Amygdala (tissue), 56 donors: ENCODE results near the gene EFNB3.

Experiments
- DNase-seq, 56 donors: peaks; one replicate each; lab custom pipeline; 2025; lab: John Stamatoyannopoulos, UW

EFNB3 gene

GRCh38 chr17:7715936-7716886, 11.2 kb downstream of the EFNB3 start:
- DNase-seq: no peak

- DNase-seq: peak in 46 of 56 donors; percentile 34 to 87 (median 72)
These were observed 12.1 kb downstream of the EFNB3 start, which contains the start of gene DNAH2 for GRCh38 chr17:7716901-7717755. TSS of gene DNAH2 (plus strand) at chr17:7717744. CDS start at chr17:7719735, 1,991 bp downstream.

GRCh38 chr17:7717756-7718350, 12.9 kb downstream of the EFNB3 start:
- DNase-seq: peak in 8 of 56 donors; percentile 6 to 36 (median 19)

GRCh38 chr17:7719661-7720060, 14.7 kb downstream of the EFNB3 start:
- no peak for DNase-seq

- DNase-seq: peak in 1 of 56 donors; percentile 2
These were observed 15.1 kb downstream of the EFNB3 start for GRCh38 chr17:7720125-7720524.

GRCh38 chr17:7721612-7722011, 16.6 kb downstream of the EFNB3 start:
- no peak for DNase-seq

- DNase-seq: no peak
These were observed 22.9 kb downstream of the EFNB3 start for GRCh38 chr17:7727886-7728285.

- no peak for DNase-seq
These were observed 24.8 kb downstream of the EFNB3 start for GRCh38 chr17:7729816-7730215.

- DNase-seq: no peak
These were observed 28.1 kb downstream of the EFNB3 start for GRCh38 chr17:7732981-7733539.

- DNase-seq: no peak
These were observed 32.6 kb downstream of the EFNB3 start for GRCh38 chr17:7737601-7738000.

- DNase-seq: no peak
These were observed 34.7 kb downstream of the EFNB3 start for GRCh38 chr17:7739746-7740145.

- DNase-seq: peak in 2 of 56 donors; percentile 1 to 15
These were observed 35.5 kb downstream of the EFNB3 start for GRCh38 chr17:7740481-7741001.

GRCh38 chr17:7742729-7743128, 37.7 kb downstream of the EFNB3 start:
- no peak for DNase-seq

GRCh38 chr17:7744416-7744815, 39.4 kb downstream of the EFNB3 start:
- DNase-seq: no peak

GRCh38 chr17:7745748-7746470, 40.9 kb downstream of the EFNB3 start:
- no peak for DNase-seq

- no peak for DNase-seq
These were observed 42.7 kb downstream of the EFNB3 start for GRCh38 chr17:7747635-7748071.

GRCh38 chr17:7748076-7748775, 43.2 kb downstream of the EFNB3 start:
- DNase-seq: no peak

- DNase-seq: no peak
These were observed 45.4 kb downstream of the EFNB3 start for GRCh38 chr17:7750321-7750821.

- DNase-seq: no peak
These were observed 49.7 kb downstream of the EFNB3 start for GRCh38 chr17:7754656-7755055.
